HG02981 (cell line): ENCODE results near the gene ALDH4A1.
"Not testable (repeated sequence)": the region's sequence is repeated elsewhere in the genome, so short reads cannot be mapped to it uniquely, and the experiment has no call there.

ENCODE experiments used
- ATAC-seq: cut with Tn5 transposase; IDR thresholded peaks from one replicate; pipeline ENCODE4 v1.9.1; 2021; ENCODE audit warnings: mild to moderate bottlenecking, moderate library complexity; ENCODE audit not compliant: unreplicated experiment

Gene ALDH4A1

GRCh38 chr1:18901147-18901951, 1.0 kb downstream of the ALDH4A1 start:
- ATAC-seq: no peak

- ATAC-seq: no peak
These were observed 2.0 kb downstream of the ALDH4A1 start for GRCh38 chr1:18900303-18900841.

DNA sequence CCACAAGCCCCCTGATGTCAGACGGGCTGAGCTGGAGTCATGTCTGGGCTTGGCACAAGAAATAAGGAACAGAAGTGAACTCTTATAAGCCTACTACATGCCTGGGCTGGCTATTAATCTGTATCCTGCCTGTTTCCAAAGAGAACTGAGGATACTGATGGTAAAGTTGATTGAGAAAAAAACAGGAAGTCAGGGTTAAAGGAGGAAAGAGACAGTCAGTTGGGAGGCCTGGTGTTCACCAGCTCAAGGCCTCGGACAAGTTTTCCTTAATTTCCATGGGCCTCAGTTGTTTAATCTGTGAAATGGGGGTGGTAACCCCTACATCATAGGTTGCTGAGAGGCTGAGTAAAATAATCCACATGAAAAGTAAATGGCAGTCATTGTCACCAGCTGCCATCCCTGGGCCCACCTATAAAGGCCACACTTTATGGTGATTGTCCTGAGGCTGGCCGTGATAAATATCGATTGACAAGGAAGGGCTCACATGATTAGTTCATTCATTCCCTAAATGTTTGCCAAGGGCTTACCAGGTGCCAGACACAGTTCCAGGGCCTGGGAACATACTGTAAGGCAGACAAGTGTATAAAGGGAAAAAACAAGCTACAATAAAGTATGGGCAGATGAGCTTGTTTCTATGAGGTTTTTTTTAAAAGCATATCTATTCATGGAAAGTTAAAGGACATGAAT, 2.8 kb downstream of the ALDH4A1 start:
- no peak for ATAC-seq

DNA sequence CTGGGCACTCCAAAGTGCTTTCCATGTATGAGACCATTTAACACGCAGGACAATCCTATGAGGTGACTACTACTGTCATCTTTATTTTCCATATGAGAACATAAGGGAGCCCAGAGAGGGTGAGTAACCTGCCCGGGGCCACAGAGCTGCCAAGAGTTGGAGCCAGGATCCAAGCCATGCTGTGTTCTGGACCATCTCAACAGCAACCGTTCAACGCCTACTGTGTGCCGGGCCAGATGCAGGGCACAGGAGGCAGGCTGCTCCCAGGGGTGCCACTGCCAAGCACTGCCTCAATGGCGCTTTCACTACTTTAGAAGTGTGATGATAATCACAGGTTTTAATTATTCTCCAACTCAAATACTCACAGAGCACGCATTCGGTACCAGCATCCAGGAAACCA, 3.8 kb downstream of the ALDH4A1 start:
- ATAC-seq: no peak

DNA sequence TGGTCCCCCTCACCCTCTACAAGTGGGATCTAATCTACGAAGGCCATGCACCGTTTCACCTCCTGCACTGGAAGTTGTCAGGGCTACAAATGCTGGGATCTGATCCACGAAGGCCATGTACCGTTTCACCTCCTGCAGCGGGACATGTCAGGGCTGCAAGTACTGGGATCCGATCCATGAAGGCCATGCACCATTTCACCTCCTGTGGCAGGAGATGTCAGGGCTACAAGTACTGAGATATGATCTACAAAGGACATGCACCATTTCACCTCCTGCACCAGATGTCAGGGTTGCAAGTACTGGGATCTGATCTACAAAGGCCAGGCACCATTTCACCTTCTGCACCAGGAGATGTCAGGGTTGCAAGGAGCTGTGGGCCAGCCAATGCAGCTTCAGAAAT, 7.0 kb downstream of the ALDH4A1 start:
- no peak for ATAC-seq

- no peak for ATAC-seq
These were observed 9.2 kb downstream of the ALDH4A1 start for GRCh38 chr1:18893120-18893519.

GRCh38 chr1:18891858-18892257, 10.5 kb downstream of the ALDH4A1 start:
- ATAC-seq: not testable (repeated sequence)

DNA sequence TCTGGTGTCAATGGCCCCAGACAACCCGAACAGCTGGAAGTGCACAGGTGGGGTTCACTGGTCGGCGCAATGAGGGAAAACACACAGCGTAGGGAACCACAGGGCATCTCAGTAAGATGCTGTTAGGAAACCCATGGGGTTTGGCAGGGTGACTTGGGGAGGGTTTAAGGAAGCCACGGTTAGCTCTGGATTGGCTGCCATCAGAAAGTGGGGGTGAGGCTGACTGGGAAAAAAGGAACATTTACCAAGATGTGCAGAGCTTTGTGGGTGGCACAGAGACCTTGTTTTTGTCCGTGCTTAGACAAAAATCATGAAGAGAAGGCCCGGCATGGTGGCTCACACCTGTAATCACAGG, 11.0 kb downstream of the ALDH4A1 start:
- no peak for ATAC-seq

GRCh38 chr1:18890706-18891425, 11.5 kb downstream of the ALDH4A1 start:
- no peak for ATAC-seq

GRCh38 chr1:18886003-18886335, 16.4 kb downstream of the ALDH4A1 start:
- no peak for ATAC-seq

DNA sequence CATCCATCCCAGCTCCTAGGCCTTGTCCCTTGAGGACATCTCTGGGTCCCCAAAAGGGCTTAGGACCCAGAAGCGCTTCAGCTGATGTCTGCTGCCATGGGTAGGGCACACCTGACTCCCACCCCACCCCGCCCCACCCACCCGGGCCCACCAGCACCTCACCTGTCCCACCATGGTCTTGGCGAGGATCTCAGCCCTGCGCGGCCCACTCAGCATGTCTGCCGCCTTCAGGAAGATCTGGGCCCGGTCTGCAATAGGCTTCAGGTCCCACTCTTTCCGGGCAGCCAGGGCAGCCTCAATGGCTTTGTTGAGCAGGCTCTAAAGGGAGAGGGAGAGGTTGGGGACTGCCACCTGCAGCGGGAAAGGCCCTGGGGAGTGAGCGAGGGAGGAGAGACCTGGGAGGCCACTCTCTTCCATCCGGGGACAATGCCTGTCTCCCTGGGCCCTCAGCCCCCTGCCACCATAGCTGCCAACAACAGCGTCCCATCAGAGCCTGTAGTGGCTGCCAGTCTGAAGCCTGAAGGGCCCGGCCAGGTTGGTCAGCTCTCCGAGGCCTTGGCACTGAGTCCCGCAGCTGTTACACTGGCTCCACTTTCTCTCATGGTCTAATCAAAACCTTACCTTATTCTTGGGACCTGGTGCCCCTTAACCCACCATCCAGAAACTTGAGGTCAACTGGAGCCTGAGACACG, 16.9 kb downstream of the ALDH4A1 start:
- no peak for ATAC-seq

DNA sequence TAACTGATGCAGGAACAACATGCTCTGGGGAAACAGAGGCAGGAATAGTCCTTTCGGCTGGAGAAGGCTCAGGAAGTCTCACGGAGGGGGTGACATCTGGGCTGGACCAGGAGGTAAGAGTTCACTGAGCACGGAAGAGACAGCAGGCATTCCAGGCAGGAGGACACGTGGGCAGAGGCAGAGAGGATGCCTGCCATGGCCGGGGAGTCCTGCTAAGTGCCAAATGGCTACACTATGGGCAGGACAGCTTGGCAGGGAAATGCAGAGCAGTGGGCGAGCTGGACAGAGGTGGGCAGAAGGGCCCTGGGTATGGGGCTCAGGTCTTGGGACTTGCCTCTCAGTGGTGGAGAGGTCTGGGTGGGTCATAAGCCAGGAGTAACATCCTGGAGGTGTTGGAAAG, 17.6 kb downstream of the ALDH4A1 start:
- no peak for ATAC-seq

GRCh38 chr1:18884419-18884717, 18.0 kb downstream of the ALDH4A1 start:
- ATAC-seq: no peak

GRCh38 chr1:18883636-18884418, 18.5 kb downstream of the ALDH4A1 start:
- ATAC-seq: no peak

DNA sequence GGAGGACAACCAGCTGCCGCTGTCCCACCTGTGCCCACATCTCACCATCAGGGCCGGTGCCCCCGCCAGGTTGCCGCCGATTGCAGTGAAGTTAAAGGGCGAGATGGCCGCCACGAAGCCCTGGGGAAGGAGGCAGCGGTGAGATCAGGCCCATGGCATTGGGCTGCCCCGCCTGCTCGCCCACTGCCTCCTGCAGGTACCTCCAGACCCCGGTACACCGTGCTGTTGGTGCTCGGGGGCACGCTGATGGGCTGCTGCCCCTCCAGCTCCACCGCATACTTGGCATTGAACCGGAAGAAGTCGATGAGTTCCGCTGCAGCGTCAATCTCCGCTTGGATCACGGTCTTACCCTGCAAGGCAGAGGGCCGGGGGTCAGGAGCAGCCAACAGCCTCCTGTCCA, 19.3 kb downstream of the ALDH4A1 start:
- no peak for ATAC-seq

DNA sequence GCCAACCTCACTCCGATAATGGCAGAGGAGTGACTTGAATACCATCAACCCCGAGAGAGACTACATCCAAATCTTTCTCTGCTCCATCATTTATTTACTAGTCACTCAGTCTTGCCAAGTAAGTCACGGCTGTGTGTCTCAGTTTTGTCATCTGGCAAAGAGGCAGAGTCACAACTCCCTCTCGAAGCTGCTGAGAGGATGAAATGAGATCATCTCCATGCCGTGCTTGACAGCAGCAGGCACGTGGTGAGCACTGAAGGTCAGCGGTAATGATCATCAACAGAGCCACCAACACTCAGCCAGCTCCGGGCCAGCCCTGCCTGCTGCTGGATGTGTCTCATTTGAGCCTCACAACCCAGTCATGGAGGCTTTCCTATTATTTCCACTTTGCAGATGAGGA, 19.9 kb downstream of the ALDH4A1 start:
- no peak for ATAC-seq

DNA sequence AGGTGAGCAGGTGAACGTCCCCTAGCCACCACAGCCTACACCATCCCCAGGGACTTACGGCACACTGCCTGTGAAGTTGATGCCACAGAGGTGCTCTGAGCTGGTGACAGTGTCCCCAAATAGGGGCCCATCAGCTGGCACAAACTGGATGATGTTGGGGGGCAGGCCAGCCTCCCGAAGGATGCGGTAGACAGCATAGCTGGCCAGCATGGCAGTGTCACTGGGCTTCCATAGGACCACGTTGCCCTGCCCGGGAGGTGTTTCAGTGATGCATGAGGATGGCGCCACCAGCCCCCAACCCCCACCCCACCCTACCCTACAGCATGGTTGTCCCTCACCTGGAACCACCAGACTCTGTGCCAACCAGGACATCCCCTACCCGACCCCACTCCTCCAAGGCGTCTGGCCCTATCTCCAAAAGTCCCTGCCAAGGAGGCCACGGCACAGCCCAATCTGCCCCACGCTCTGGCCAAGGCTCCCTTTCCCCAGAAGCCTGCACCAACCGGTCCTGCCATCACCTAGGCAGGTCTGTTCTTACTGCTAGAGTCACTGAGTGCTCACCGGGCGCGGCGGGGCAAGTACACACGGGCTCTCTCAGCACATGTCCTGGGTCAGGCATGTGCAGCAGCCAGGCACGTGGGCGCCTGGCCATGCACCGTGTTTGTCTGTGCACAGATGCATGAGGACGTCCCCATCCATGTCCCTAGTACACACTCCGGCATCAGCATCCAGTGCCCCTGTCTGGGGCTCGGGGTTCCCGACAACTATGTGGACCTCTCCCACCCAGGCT, 20.5 kb downstream of the ALDH4A1 start:
- ATAC-seq: no peak

- ATAC-seq: no peak
These were observed 21.2 kb downstream of the ALDH4A1 start for GRCh38 chr1:18881164-18881563.

DNA sequence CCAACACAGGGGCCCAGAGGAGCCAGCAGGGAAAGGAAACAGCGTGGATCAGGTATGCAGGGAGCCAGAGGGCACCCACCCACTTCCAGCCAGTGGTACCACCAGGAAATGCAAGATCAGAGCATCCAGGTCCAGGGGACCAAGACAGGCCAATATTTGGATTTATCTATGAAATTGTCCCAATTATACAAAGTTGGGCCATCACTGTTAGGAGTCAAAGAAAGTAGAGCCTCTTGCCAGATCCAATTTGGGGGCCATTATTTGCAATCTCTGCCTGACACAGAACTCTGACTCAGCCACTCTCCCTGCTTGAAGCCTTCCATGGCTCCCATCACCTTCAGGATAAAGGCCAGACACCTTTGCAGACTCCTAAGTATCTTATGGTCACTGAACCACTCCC, 21.8 kb downstream of the ALDH4A1 start:
- no peak for ATAC-seq

GRCh38 chr1:18879791-18880309, 22.5 kb downstream of the ALDH4A1 start:
- ATAC-seq: no peak
